GM19099 (cell line): Measurements from ENCODE around the gene PIGP.

Experiments used
- POLR2A ChIP-seq: IDR thresholded peaks from 3 replicates; pipeline ENCODE4 v1.6.1; 2011; ENCODE audit warnings: low read depth; ENCODE audit not compliant: insufficient read length; ENCODE audit errors: extremely low read depth

Gene PIGP

GRCh38 chr21:37076087-37076850 is 3.4 kb upstream of the PIGP start:
- TF ChIP-seq POLR2A = no peak

GRCh38 chr21:37075214-37075770 is 2.4 kb upstream of the PIGP start:
- no peak for TF ChIP-seq POLR2A

DNA sequence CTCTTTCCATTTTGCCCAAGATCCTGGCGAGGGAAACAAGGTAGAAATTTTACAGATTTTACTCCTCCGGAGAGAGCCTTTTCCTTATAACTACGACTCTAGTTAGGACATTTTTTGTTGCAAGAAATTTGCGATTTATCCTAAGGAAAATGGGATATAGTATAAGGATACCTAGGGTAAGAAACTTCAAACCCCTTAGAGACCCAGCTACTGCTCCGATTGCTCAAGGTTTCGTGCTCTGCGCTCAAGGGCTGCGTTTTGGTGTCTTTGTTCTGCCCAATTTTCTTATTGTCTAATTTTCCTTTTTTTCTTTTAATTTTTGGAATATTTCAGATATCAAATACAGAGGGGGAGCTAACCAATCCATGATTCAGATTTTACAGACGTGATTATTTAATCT is 1.7 kb upstream of the PIGP start:
- no peak for TF ChIP-seq POLR2A

DNA sequence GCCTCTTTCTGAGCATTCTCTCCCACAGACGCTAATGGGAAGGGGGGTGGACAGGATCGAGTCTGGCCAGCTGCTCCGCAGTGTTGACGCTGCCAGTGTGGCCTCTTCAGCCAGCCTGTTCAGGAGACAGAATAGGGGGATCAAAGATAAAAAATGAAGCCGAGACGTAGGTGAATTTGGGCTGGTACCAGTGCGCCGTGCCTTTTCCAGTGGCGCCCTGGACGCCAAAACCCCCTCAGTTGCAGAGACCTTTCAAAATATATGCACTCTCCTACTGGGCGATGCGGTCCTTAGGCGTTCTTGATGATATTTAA is 1.3 kb upstream of the PIGP start:
- TF ChIP-seq POLR2A = no peak

GRCh38 chr21:37073417-37074196 is 736 bp upstream of the PIGP start:
- no peak for TF ChIP-seq POLR2A

DNA sequence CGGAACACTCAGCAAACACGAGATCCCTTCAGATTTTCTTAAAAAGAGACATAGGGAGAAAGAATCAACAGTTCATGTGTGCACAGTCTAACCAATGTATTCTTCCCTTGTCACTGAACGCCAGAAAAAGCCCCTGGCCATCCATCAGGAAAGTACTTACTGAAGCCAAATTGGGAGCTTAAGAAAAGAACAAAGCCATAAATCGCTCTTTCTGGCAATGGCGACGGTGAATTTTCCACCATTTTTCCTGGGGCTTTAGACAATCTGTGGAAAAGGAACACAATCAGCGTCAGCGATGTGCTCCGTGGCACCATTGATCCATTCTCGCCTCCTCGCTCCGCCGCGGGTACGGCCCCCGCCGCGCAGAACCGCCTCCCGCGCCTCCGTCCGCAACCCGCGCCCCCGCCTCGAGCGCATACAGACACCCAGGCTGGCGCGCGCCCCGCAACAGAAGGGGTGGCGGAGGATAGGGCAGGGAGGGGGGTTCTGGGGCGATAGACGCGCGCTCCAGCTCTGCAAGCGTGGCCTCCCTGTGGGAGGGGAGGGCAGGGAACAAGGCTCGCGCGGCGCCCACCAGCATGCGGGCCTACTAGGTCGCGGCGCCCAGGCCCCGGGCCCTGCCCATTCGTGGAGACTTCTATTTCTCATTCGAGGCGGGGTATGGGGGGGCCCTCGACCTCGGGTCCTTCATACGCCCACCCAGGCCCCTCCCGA is 440 bp downstream of the PIGP start:
- no peak for TF ChIP-seq POLR2A

- no peak for TF ChIP-seq POLR2A
Observed at GRCh38 chr21:37071561-37072273, 1.2 kb downstream of the PIGP start.

DNA sequence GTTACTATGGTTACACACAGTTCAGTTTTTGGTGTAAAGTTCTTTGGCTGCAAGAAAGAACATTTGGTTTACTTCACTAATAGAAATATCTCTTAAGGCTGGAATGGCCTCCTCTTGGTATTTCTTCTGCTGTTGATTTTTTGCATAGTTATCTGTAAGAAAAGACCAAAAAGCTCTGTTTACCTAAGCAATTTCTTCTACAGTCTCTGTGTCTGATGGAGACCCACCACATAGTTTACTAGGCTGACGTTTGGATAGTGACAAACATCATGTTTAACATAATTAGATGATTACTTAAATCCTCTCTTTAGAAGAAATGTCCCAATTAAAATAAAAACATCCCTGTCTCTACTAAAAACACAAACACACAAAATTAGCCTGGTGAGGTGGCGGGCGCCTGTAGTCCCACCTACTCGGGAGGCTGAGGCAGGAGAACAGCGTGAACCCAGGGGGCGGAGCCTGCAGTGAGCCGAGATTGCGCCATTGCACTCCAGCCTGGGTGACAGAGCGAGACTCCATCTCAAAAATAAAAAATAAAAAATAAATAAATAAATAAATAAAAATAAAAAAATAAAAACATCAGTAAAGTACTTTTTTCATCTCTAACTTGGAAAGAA is 7.2 kb downstream of the PIGP start:
- TF ChIP-seq POLR2A = no peak

DNA sequence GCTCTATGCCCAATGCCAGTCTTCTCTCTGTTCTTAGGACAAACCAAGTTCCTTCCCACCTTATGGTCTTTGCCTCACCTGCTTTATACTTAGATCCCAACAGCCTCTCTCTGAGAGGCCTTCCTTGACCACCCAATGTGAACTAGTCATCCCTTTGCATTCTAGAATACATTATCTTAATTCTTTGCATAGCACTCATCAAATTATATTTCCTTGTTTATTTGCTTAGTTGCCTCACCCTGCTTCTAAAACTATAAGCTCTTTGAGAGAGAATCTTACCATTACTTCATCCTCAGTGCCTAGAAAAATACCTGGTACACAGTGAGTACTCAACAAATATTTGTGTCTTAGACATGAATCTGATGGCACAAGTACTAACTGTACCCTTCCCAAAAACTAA is 8.0 kb downstream of the PIGP start:
- TF ChIP-seq POLR2A = no peak

DNA sequence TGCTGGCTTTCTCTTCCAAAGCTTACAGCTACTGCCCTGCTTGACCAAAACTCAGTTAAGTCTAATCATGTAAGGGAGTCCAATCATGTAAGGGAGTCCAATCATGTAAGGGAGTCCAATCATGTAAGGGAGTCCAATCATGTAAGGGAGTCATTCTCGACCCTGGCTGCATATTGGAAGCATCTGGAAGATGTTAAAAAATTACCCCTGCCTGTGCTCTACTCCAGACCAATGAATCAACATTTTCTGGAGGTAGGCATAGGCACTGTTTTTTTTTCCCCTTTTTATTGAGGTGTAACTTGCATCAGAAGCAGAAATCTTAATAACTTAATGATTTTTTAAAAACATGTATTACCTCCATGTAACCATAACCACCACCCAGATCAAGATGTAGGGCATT is 9.4 kb downstream of the PIGP start:
- no peak for TF ChIP-seq POLR2A

- TF ChIP-seq POLR2A = no peak
Observed at GRCh38 chr21:37062593-37062935, 10.3 kb downstream of the PIGP start.

DNA sequence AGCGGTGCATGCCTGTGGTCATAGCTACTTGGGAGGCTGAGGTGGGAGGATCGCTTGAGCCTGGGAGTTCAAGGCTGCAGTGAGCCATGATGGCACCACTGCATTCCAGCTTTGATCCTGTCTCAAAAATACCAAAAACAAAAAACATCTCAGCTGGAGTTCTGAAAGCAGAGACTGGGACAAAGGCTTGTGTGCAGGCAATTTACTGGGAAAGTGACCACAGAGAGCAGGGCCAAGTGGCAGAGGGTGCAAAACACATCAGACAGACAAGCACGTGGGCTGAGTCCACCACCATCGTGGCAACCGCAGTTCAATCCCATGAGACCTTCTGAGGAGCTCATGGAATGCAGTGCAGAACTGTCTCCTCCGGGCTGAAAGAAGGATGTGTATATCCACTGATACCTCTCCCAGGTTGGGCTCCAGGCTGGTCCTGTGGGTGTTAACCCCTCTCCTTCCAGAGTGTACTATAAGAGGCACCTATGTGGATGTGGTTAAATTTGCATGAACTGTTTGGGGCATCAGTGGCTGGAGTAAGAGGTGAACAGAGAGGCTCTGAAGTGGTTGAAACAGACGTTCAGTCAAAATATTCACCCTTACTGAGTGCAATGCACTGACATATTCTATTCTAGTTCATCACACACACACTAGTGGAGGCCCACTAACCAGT is 10.8 kb downstream of the PIGP start:
- TF ChIP-seq POLR2A = no peak

DNA sequence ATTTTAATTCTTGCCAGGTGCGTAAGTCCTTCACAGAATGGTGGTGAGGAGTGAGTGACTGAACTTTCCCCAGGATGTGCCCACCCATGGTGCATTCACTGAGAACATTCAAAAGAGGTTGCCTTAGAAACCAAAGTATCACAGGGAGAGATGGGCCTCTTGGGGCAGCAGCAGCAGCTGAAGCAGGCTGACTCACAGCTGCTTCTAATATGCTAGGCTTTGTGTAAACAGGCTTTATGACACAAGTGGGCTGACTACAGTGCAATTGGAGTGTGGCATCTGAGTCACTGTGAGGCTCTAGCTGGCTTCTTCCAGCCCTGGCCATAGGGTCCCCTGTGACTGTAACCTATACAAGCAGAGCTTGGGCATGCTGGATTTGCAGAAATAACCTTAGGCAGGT is 12.6 kb downstream of the PIGP start:
- no peak for TF ChIP-seq POLR2A

DNA sequence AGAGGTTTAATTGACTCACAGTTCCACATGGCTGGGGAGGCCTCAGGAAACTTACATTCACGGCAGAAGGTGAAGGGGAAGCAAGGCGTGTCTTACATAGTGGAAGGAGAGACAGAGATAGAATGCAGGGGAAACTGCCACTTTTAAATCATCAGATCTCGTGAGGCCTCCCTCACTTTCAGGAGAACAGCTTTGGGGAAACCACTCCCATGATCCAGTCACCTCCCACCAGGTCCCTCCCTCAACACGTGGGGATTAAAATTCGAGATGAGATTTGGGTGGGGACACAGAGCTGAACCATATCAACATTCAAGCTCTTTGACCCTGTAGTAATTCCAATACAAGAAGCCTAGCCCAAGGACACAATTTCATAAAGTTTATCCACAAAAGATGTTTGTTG is 13.7 kb downstream of the PIGP start:
- no peak for TF ChIP-seq POLR2A
